Keratinocyte (primary cell): Measurements from ENCODE around the gene PLCG2. TPM values are rescaled to one million over a fixed set of nuclear protein-coding genes. Genes with fewer than 3 reads are reported as not detected.
A peak's percentile ranks its signal among the peaks of the same experiment; 100 is the strongest.

Experiments used
- DNase-seq: peaks from one replicate; pipeline ENCODE4 v3.0.0-alpha.2; 2011; ENCODE audit warnings: low read depth, missing footprints, low spot score
- FAIRE-seq: peaks from 2 replicates; lab custom pipeline; 2011; peaks lifted over from hg19 to GRCh38; lab: Jason Lieb, UNC
- H2AFZ ChIP-seq: 2 replicates; pipeline ENCODE4 v1.6.0; 2012; ENCODE audit warnings: low read length, control low read depth, inconsistent platforms; ENCODE audit not compliant: control insufficient read depth
- H3K27ac ChIP-seq: 2 replicates; pipeline ENCODE4 v1.5.1; 2011; ENCODE audit warnings: low read length; ENCODE audit not compliant: control insufficient read depth, insufficient read depth
- H3K27me3 ChIP-seq: 3 replicates; pipeline ENCODE4 v1.6.0; 2011; ENCODE audit warnings: low read length; ENCODE audit not compliant: control insufficient read depth, insufficient read depth; ENCODE audit errors: extremely low read depth
- H3K36me3 ChIP-seq, 2 experiments: 2 replicates in 1 of 2; 3 replicates in 1 of 2; pipeline ENCODE4 v1.5.1; 2011; ENCODE audit warnings: low read length in 2 of 2, mild to moderate bottlenecking in 1 of 2; ENCODE audit not compliant: control insufficient read depth in 2 of 2, insufficient read depth in 2 of 2; ENCODE audit errors: extremely low read depth in 1 of 2
- H3K4me1 ChIP-seq: 3 replicates; pipeline ENCODE4 v1.5.1; 2011; ENCODE audit warnings: low read length; ENCODE audit not compliant: control insufficient read depth, insufficient read depth; ENCODE audit errors: extremely low read depth
- H3K4me2 ChIP-seq: 3 replicates; pipeline ENCODE4 v1.6.0; 2011; ENCODE audit warnings: low read depth, low read length; ENCODE audit not compliant: control insufficient read depth, insufficient read depth; ENCODE audit errors: extremely low read depth
- H3K4me3 ChIP-seq, 3 experiments: fragments of 200-600 bp in 1 of 3; sonication (generic) in 1 of 3; 2 replicates in 2 of 3; 3 replicates in 1 of 3; pipeline ENCODE4 v1.5.1; 2011 to 2016; ENCODE audit warnings: low read length in 3 of 3, mild to moderate bottlenecking in 3 of 3, control low read depth in 2 of 3, inconsistent platforms in 1 of 3, low read depth in 1 of 3, mixed read lengths in 1 of 3, mixed run types in 1 of 3, moderate library complexity in 1 of 3; ENCODE audit not compliant: control insufficient read depth in 2 of 3, insufficient read depth in 2 of 3; ENCODE audit errors: extremely low read depth in 1 of 3
- H3K79me2 ChIP-seq: 2 replicates; pipeline ENCODE4 v1.6.0; 2012; ENCODE audit warnings: low read length; ENCODE audit not compliant: control insufficient read depth, insufficient read depth
- H3K9ac ChIP-seq: 3 replicates; pipeline ENCODE4 v1.6.0; 2011; ENCODE audit warnings: low read length; ENCODE audit not compliant: control insufficient read depth, insufficient read depth; ENCODE audit errors: extremely low read depth
- H3K9me1 ChIP-seq: 3 replicates; pipeline ENCODE4 v1.6.0; 2011; ENCODE audit warnings: low read length; ENCODE audit not compliant: control insufficient read depth, insufficient read depth; ENCODE audit errors: extremely low read depth
- H3K9me3 ChIP-seq: 2 replicates; pipeline ENCODE4 v1.5.1; 2012; ENCODE audit warnings: low read depth, low read length; ENCODE audit not compliant: control insufficient read depth
- H4K20me1 ChIP-seq: 3 replicates; pipeline ENCODE4 v1.6.0; 2011; ENCODE audit warnings: low read length; ENCODE audit not compliant: control insufficient read depth, insufficient read depth; ENCODE audit errors: extremely low read depth
- CTCF ChIP-seq, 3 experiments: IDR thresholded peaks in 1 of 3; conservative IDR thresholded peaks in 1 of 3; optimal IDR thresholded peaks in 1 of 3; 2 replicates in 2 of 3; 3 replicates in 1 of 3; pipeline versions ENCODE3 to v1.5.1; 2011; ENCODE audit warnings: low read length in 3 of 3, mild to moderate bottlenecking in 3 of 3, moderate library complexity in 2 of 3, control low read depth in 1 of 3, inconsistent platforms in 1 of 3; ENCODE audit not compliant: insufficient read depth in 2 of 3; ENCODE audit errors: extremely low read depth in 1 of 3
- EZH2 ChIP-seq: IDR thresholded peaks from one replicate; pipeline ENCODE4 v1.6.1; 2012; ENCODE audit warnings: inconsistent platforms, mild to moderate bottlenecking, low read length, moderate library complexity
- dilution Hi-C: fragments of 300-500 bp; cut with MboI; formaldehyde crosslinking; loops from one replicate; pipeline ENCODE4 v1.7.0; 2020; ENCODE audit warnings: low sequenced_read_pairs; ENCODE audit not compliant: extremely low pct_ligation_motif_present
- polyA plus RNA-seq, 5 experiments: library from polyadenylated mRNA; depleted of rRNA in 3 of 5; stranded (reverse) in 3 of 5; stranded (forward) in 1 of 5; unstranded in 1 of 5; fragments of >200 nt; gene quantifications; 1 replicate in 1 of 5; 2 replicates in 3 of 5; 3 replicates in 1 of 5; pipeline versions ENCODE4 v1.2.1 to v1.2.3, GENCODE V29; 2011 to 2012; ENCODE audit warnings: missing spikeins in 2 of 5, low read depth in 1 of 5, low replicate concordance in 1 of 5

Gene PLCG2
- polyA plus RNA-seq, 1 donor (not counting 4 experiments of a cell fraction or from before 2014, with no cell fraction given) = 3.5 TPM

GRCh38 chr16:81846105-81846504 lies 67.0 kb downstream of the PLCG2 start:
- H3K9me1 ChIP-seq = no peaks in the 10 kb centered on the region
- H3K4me2 ChIP-seq = no peak overlapping the region
- no peak overlapping the region for H3K4me3 ChIP-seq
- H3K9me3 ChIP-seq = no peaks in the 10 kb centered on the region
- dilution Hi-C loops = no loop called here
- no peaks in the 10 kb centered on the region for H3K79me2 ChIP-seq
- no peaks in the 10 kb centered on the region for H3K36me3 ChIP-seq
- no peak overlapping the region for H3K9ac ChIP-seq
- H3K27ac ChIP-seq = no peak overlapping the region
- DNase-seq (peak; percentile 4), FAIRE-seq (no peak)
- no peaks in the 10 kb centered on the region for H3K4me1 ChIP-seq
- peaks cover 3% of the 10 kb centered on the region for H3K27me3 ChIP-seq
- TF ChIP-seq EZH2 (no peak), CTCF (optimal IDR thresholded peaks at IDR 0.05 in 1 of 3, IDR thresholded peaks at IDR 0.05 in 1 of 3, conservative IDR thresholded peaks at IDR 0.05 in 1 of 3; ENCODE audit: extremely low read depth in 1 of 3, insufficient read depth in 2 of 3, low read length in 3 of 3) (no peak)
- no peak overlapping the region for H2AFZ ChIP-seq
- H4K20me1 ChIP-seq = no peaks in the 10 kb centered on the region

GRCh38 chr16:81848306-81848853 lies 69.3 kb downstream of the PLCG2 start:
- Histone ChIP-seq H3K36me3 (no peaks in the 10 kb centered on the region), H3K9ac (no peak overlapping the region), H3K9me3 (no peaks in the 10 kb centered on the region), H3K79me2 (no peaks in the 10 kb centered on the region), H3K27me3 (peaks cover 3% of the 10 kb centered on the region), H3K27ac (no peak overlapping the region), H3K9me1 (no peaks in the 10 kb centered on the region), H3K4me1 (no peaks in the 10 kb centered on the region), H2AFZ (no peak overlapping the region), H3K4me3 (no peak overlapping the region), H4K20me1 (no peaks in the 10 kb centered on the region), H3K4me2 (no peak overlapping the region)
- dilution Hi-C loops = no loop called here
- TF ChIP-seq CTCF (optimal IDR thresholded peaks at IDR 0.05 in 1 of 3, IDR thresholded peaks at IDR 0.05 in 1 of 3, conservative IDR thresholded peaks at IDR 0.05 in 1 of 3; ENCODE audit: extremely low read depth in 1 of 3, insufficient read depth in 2 of 3, low read length in 3 of 3) (no peak), EZH2 (no peak)
- no peak for FAIRE-seq
- no peak for DNase-seq
